Omental fat pad (tissue), 4 donors: ENCODE measurements around the gene SLC39A11. TPM values are rescaled to one million over a fixed set of nuclear protein-coding genes. Genes with fewer than 3 reads are reported as not detected.
"Not testable (repeated sequence)": the region's sequence is repeated elsewhere in the genome, so short reads cannot be mapped to it uniquely, and the experiment has no call there.

ENCODE experiments used
- ATAC-seq: fragments of 150-250 bp; one replicate; pipeline ENCODE4 v1.9.1; 2016; ENCODE audit warnings: mild to moderate bottlenecking, moderate library complexity; ENCODE audit not compliant: low FRiP score
- DNase-seq: peaks from one replicate; pipeline ENCODE4 v3.0.0-alpha.2; 2019; ENCODE audit warnings: low spot score
- CTCF ChIP-seq, 3 donors: fragments of 450-650 bp; IDR thresholded peaks; one replicate each; pipeline ENCODE4 v1.5.1; 2016 to 2017; ENCODE audit warnings: antibody characterized with exemption in 3 of 3, mild to moderate bottlenecking in 3 of 3, moderate library complexity in 2 of 3
- total RNA-seq, 4 donors: library from RNA; depleted of rRNA; stranded (reverse); fragments of >200 nt; gene quantifications; one replicate each; pipeline ENCODE4 v1.1.0, GENCODE V29; 2016

SLC39A11 gene
- total RNA-seq, 4 donors from 2014 or later = 18.8 to 42.4 (median 31.3) TPM

GRCh38 chr17:72763981-72764380 is 328.5 kb downstream of the SLC39A11 start:
- no peak for TF ChIP-seq CTCF (IDR thresholded peaks at IDR 0.05)

GRCh38 chr17:72761893-72762575 is 330.5 kb downstream of the SLC39A11 start:
- not testable (repeated sequence) for ATAC-seq, DNase-seq

More at GRCh38 chr17:72763981-72764380, 328.5 kb downstream of the SLC39A11 start:
- no peak for ATAC-seq
- no peak for DNase-seq

- no peak for TF ChIP-seq CTCF (IDR thresholded peaks at IDR 0.05)
- DNase-seq = no peak
- ATAC-seq = no peak
Observed at GRCh38 chr17:72761431-72761830, 331.1 kb downstream of the SLC39A11 start.

GRCh38 chr17:72760368-72760767 is 332.1 kb downstream of the SLC39A11 start:
- DNase-seq (no peak), ATAC-seq (no peak)
- no peak for TF ChIP-seq CTCF (IDR thresholded peaks at IDR 0.05)

- no peak for ATAC-seq
- no peak for DNase-seq
- no peak for TF ChIP-seq CTCF (IDR thresholded peaks at IDR 0.05)
Observed at GRCh38 chr17:72759301-72759700, 333.2 kb downstream of the SLC39A11 start.

- no peak for ATAC-seq
- no peak for TF ChIP-seq CTCF (IDR thresholded peaks at IDR 0.05)
- no peak for DNase-seq
Observed at GRCh38 chr17:72756256-72756655, 336.2 kb downstream of the SLC39A11 start.

- DNase-seq (no peak), ATAC-seq (no peak)
- no peak for TF ChIP-seq CTCF (IDR thresholded peaks at IDR 0.05)
Observed at GRCh38 chr17:72754513-72754912, 338.0 kb downstream of the SLC39A11 start.
